MM.1S (cell line): ENCODE data around the gene EXOC4.

ENCODE experiments used
- DNase-seq: peaks from one replicate; pipeline ENCODE4 v3.0.0-alpha.2; 2015
- H2AFZ ChIP-seq: fragments of 300-600 bp; sonication (generic); 2 replicates; pipeline ENCODE4 v1.6.0; 2016; ENCODE audit warnings: antibody characterized with exemption, low read length
- H3F3A ChIP-seq: fragments of 300-600 bp; sonication (generic); 2 replicates; pipeline ENCODE4 v1.6.1; 2016; ENCODE audit warnings: mild to moderate bottlenecking, antibody characterized with exemption, low read length, moderate library complexity, mixed read lengths; ENCODE audit not compliant: insufficient read depth
- H3K27ac ChIP-seq: fragments of 300-600 bp; sonication (generic); 2 replicates; pipeline ENCODE4 v1.5.1; 2016; ENCODE audit warnings: mild to moderate bottlenecking, low read length
- H3K27me3 ChIP-seq: fragments of 300-600 bp; sonication (generic); replicated peaks from 2 replicates; pipeline ENCODE4 v1.6.0; 2016; ENCODE audit warnings: low read length; ENCODE audit not compliant: insufficient read depth
- H3K36me3 ChIP-seq: fragments of 300-600 bp; sonication (generic); replicated peaks from 2 replicates; pipeline ENCODE4 v1.6.1; 2016; ENCODE audit warnings: mild to moderate bottlenecking, low read length, mixed read lengths; ENCODE audit not compliant: insufficient read depth
- H3K4me1 ChIP-seq: fragments of 300-600 bp; sonication (generic); 2 replicates; pipeline ENCODE4 v1.6.1; 2016; ENCODE audit warnings: low read length, mixed read lengths
- H3K4me2 ChIP-seq: fragments of 300-600 bp; sonication (generic); 2 replicates; pipeline ENCODE4 v1.6.0; 2016; ENCODE audit warnings: low read depth, low read length
- H3K4me3 ChIP-seq: fragments of 300-600 bp; sonication (generic); 2 replicates; pipeline ENCODE4 v1.5.1; 2016; ENCODE audit warnings: low read length, mixed read lengths
- H3K79me2 ChIP-seq: fragments of 300-600 bp; sonication (generic); 2 replicates; pipeline ENCODE4 v1.6.1; 2016; ENCODE audit warnings: mixed run types, low read length, mixed read lengths
- H3K9ac ChIP-seq: fragments of 300-600 bp; sonication (generic); 2 replicates; pipeline ENCODE4 v1.6.1; 2016; ENCODE audit warnings: low read length, mixed read lengths
- H3K9me2 ChIP-seq: fragments of 300-600 bp; sonication (generic); replicated peaks from 2 replicates; pipeline ENCODE4 v1.6.1; 2016; ENCODE audit warnings: mild to moderate bottlenecking, low read length, mixed read lengths; ENCODE audit not compliant: insufficient read depth
- H3K9me3 ChIP-seq: fragments of 300-600 bp; sonication (generic); replicated peaks from 2 replicates; pipeline ENCODE4 v1.6.1; 2016; ENCODE audit warnings: mild to moderate bottlenecking, low read length, mixed read lengths; ENCODE audit not compliant: insufficient read depth
- H4K20me1 ChIP-seq: fragments of 300-600 bp; sonication (generic); 2 replicates; pipeline ENCODE4 v1.6.1; 2016; ENCODE audit warnings: mild to moderate bottlenecking, low read length, moderate library complexity, mixed read lengths; ENCODE audit not compliant: insufficient read depth
- EZH2 ChIP-seq: fragments of 300-600 bp; sonication (generic); optimal IDR thresholded peaks from 2 replicates; pipeline ENCODE3; 2017; ENCODE audit warnings: low read depth, mild to moderate bottlenecking, antibody characterized with exemption, low read length, mixed read lengths
- EZH2phosphoT487 ChIP-seq: fragments of 300-600 bp; sonication (generic); IDR thresholded peaks from 2 replicates; pipeline ENCODE4 v1.6.1; 2018; ENCODE audit warnings: antibody characterized with exemption, low read length
- TF ChIP-seq, protein P1 (sequence below): fragments of 300-600 bp; sonication (generic); IDR thresholded peaks from 2 replicates; pipeline ENCODE4 v1.5.1; 2016; ENCODE audit warnings: antibody characterized with exemption, low read length, mixed read lengths

EXOC4 gene

DNA sequence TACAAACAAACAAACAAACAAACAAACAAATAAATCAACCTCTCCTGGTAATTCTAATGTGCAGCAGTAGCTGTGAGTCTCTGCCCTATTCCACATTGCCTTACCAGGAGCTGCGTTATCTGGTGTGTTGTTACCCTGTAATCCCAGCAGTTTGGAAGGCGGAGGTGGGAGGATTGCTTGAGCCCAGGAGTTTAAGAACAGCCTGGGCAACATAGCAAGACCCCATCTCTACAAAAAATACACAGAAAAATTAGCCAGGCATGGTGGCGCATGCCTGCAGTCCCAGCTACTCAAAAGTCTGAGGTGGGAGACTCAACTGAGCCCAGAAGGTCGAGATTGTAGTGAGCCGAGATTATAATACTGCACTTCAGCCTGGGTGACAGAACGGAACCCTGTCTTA lies 192.7 kb downstream of the EXOC4 start:
- no peaks in the 10 kb centered on the region for H3K9me3 ChIP-seq
- no peaks in the 10 kb centered on the region for H3F3A ChIP-seq
- no peak overlapping the region for H3K4me2 ChIP-seq
- H3K79me2 ChIP-seq = no peaks in the 10 kb centered on the region
- H3K9me2 ChIP-seq = no peaks in the 10 kb centered on the region
- no peak overlapping the region for H3K27ac ChIP-seq
- H3K4me3 ChIP-seq = no peak overlapping the region
- H3K27me3 ChIP-seq = no peaks in the 10 kb centered on the region
- no peak overlapping the region for H3K9ac ChIP-seq
- TF ChIP-seq, protein P1, sequence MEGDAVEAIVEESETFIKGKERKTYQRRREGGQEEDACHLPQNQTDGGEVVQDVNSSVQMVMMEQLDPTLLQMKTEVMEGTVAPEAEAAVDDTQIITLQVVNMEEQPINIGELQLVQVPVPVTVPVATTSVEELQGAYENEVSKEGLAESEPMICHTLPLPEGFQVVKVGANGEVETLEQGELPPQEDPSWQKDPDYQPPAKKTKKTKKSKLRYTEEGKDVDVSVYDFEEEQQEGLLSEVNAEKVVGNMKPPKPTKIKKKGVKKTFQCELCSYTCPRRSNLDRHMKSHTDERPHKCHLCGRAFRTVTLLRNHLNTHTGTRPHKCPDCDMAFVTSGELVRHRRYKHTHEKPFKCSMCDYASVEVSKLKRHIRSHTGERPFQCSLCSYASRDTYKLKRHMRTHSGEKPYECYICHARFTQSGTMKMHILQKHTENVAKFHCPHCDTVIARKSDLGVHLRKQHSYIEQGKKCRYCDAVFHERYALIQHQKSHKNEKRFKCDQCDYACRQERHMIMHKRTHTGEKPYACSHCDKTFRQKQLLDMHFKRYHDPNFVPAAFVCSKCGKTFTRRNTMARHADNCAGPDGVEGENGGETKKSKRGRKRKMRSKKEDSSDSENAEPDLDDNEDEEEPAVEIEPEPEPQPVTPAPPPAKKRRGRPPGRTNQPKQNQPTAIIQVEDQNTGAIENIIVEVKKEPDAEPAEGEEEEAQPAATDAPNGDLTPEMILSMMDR = no peak
- TF ChIP-seq EZH2 = no peak
- no peak for TF ChIP-seq EZH2phosphoT487
- H3K36me3 ChIP-seq = no peaks in the 10 kb centered on the region
- no peak overlapping the region for H2AFZ ChIP-seq
- DNase-seq = no peak
- H4K20me1 ChIP-seq = 0 out of 2 replicates have a peak, but pooled peaks cover 3% of the 10 kb centered on the region
- H3K4me1 ChIP-seq = no peaks in the 10 kb centered on the region

DNA sequence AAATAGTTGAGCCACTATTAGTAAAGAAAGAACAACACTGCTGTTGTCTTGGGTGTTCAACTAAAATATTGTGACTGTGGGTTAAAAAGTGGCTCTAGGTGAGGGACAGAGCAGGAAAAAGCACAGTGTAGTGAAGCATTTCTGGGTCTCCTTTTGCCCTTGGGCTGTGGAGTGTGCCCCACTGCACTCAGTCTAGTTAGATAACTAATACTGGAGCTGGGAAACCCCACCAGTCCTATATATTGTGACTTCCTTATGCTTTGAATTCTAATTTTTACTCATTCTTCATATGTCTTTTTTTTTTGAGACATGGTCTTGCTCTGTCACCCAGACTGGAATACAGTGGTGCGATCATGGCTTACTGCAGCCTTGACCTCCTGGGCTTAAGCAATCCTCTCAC lies 195.1 kb downstream of the EXOC4 start:
- Histone ChIP-seq H3K9ac (no peak overlapping the region), H3K4me1 (no peaks in the 10 kb centered on the region), H3K4me2 (no peak overlapping the region), H3K27me3 (no peaks in the 10 kb centered on the region), H3K4me3 (no peak overlapping the region), H3K36me3 (no peaks in the 10 kb centered on the region), H2AFZ (no peak overlapping the region), H3K79me2 (no peaks in the 10 kb centered on the region), H3F3A (no peaks in the 10 kb centered on the region), H3K9me2 (no peaks in the 10 kb centered on the region), H4K20me1 (0 out of 2 replicates have a peak, but pooled peaks cover 3% of the 10 kb centered on the region), H3K27ac (no peak overlapping the region), H3K9me3 (no peaks in the 10 kb centered on the region)
- TF ChIP-seq EZH2phosphoT487 (no peak), EZH2 (no peak)
- TF ChIP-seq, protein P1 = no peak
- DNase-seq = no peak

DNA sequence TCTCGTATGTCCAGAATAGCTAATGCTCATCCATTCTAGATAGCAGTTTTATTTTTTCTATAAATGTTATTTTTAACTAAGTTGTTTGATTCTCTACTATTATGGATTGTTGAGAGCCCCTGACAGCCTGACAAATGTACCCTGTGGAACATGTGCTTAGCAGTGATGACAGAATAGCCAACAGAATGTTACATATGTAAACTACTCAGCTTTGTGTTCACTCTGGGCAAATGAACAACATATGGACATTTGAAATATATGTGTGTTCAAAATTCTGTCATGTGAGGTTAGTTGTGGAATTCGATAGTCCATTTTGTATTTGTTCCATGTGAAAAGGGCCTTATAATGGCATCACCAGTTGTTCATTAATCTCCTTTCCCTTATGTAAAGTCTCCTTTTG lies 199.7 kb downstream of the EXOC4 start:
- DNase-seq = no peak
- Histone ChIP-seq H4K20me1 (no peaks in the 10 kb centered on the region), H3K9ac (no peak overlapping the region), H3K27ac (no peak overlapping the region), H3K4me2 (no peak overlapping the region), H2AFZ (no peak overlapping the region), H3K4me3 (no peak overlapping the region), H3K27me3 (no peaks in the 10 kb centered on the region), H3K36me3 (no peaks in the 10 kb centered on the region), H3K79me2 (no peaks in the 10 kb centered on the region), H3K9me2 (no peaks in the 10 kb centered on the region), H3K4me1 (no peaks in the 10 kb centered on the region), H3K9me3 (no peaks in the 10 kb centered on the region), H3F3A (no peaks in the 10 kb centered on the region)
- TF ChIP-seq EZH2 = no peak
- no peak for TF ChIP-seq EZH2phosphoT487
- TF ChIP-seq, protein P1 = no peak
